Activated CD4-positive, CD25-positive, alpha-beta regulatory T cell treated with anti-CD3 and anti-CD28 coated beads, Interleukin-2, amount 50 U/mL, for 24 hours (primary cell): ENCODE data around the gene ARSG.

Source experiments
- ATAC-seq, 2 donors: fragments of 150-1000 bp; cut with Tn5 transposase; one replicate each; pipeline ENCODE4 v1.10.0; 2021; ENCODE audit warnings: mild to moderate bottlenecking in 1 of 2, moderate library complexity in 1 of 2

ARSG gene

DNA sequence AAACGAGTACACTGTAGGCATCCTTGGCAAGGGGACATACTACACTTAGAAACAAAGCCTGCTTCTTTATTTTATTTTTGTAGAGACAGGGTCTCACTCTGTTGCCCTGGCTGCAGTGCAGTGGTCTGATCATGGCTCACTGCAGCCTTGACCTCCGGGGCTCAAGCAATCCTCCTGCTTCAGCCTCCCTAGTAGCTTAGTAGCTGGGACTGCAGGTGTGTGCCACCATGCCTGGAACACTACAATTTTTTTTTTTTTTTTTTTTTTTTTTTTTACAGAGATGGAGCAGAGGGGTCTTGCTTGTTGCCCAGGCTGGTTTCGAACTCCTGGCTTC, 87.8 kb downstream of the ARSG start:
- no peak for ATAC-seq

DNA sequence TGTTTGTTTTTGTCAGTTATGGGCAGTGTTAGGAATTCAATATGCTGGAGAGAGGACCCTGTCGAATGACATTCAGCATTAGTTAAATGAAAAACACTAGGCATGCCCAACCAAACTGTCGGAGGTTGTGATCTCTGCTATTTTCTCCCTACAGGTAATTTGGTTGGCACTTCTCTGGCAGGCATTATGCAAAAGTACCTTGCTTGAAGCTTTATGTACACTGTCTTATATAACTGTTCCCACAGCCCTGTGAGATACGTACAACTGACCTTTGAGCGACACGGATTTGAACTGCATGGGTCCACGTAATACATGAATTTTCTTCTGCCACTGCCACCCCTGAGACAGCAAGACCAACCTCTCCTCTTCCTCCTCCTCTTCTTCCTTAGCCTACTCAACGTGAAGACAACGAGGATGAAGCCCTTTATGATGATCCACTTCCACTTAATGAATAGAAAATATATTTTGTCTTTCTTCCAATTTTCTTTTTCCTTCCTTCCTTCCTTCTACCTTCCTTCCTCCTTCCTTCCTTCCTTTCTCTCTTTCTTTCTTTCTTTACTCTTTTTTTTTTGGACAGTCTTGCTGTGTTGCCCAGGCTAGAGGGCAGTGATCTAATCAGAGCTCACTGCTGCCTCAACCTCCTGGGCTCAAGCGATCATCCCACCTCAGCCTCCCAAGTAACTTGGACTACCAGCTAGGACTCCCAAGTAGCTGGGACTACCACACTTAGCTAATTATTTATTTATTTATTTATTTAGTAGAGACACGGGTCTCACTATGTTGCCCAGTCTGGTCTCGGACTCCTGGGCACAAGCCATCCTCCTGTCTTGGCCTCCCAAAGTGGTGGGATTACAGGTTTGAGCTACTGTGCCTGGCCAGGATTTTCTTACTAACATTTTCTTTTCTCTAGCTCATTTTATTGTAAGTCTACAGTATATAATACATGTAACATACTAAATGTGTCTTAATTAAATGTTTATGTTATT, 88.7 kb downstream of the ARSG start:
- ATAC-seq: no peak

DNA sequence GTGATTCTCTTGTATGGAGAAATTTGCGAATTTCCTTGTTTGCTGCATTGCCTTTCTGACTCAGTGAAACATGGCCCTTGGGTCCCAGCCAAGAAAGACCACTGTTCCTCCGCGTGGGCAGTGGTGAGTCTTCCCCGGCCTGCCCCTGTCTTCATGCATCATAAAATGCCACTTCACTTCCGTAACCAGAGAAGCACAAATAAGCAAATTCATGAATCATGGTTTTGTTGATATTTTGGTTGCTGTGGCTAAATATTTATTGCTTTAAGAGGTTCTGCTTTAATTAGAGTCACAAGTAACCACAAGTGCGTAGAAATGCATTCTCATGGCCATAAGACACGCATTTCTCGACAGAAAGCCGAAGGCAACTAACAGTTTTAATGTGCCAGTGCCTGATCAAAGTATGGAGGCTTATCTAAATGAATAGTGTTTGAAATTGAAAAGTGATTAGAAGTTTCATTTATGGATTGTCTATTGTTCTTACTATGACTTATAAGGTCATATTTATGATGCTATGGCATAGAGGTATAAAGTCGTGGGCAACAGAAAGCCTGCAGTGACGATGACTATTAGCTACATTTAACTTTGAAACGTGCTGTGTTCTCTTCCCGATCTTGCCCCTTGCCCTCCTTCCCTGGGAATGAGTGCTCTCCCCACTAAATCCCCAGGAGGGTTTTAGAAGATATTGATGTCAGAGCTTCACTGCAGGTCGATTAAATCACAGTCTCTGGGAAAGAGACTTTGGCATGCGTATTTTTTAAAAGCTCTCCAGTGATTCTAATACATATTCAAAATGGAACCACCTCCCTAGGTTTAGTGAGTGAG, 90.0 kb downstream of the ARSG start:
- ATAC-seq: no peak

DNA sequence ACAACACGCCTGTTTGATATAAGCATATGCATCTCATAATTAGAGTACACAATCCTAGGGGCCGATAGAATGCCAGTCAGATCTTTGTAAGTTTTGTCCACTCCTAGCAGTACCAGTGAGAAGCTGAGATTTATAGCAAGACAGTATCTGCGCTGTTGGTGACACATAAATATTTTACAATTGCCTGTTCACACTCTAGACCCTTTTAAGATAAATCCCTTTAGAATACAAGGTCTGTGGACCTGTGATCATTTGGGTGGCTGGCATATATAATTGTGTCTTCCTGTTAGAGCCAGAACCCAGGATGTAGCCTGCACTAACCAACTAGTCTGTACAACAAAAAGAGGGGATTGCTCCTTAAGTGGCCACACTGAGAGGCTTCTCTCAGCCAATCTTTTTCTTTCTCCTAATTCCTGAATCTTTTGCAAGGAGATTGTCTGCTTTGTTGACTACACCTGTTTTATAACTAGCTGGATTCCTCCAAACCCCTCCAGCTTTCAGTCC, 91.3 kb downstream of the ARSG start:
- no peak for ATAC-seq

DNA sequence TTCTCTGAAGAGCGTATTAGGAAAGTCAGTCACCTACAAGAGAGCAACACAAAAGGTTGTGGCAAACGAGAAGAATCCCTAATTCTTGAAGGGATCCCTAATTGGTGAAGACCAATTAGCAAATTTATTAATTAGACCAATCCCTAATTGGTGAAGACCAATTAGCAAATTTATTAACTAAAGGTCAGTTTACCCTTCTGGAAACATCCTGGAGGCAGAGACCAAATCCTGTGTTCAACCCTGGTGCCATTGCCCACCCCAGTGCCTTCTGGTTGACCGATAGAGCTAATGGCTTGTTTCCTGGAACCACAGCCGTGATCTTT, 91.8 kb downstream of the ARSG start:
- ATAC-seq: no peak

DNA sequence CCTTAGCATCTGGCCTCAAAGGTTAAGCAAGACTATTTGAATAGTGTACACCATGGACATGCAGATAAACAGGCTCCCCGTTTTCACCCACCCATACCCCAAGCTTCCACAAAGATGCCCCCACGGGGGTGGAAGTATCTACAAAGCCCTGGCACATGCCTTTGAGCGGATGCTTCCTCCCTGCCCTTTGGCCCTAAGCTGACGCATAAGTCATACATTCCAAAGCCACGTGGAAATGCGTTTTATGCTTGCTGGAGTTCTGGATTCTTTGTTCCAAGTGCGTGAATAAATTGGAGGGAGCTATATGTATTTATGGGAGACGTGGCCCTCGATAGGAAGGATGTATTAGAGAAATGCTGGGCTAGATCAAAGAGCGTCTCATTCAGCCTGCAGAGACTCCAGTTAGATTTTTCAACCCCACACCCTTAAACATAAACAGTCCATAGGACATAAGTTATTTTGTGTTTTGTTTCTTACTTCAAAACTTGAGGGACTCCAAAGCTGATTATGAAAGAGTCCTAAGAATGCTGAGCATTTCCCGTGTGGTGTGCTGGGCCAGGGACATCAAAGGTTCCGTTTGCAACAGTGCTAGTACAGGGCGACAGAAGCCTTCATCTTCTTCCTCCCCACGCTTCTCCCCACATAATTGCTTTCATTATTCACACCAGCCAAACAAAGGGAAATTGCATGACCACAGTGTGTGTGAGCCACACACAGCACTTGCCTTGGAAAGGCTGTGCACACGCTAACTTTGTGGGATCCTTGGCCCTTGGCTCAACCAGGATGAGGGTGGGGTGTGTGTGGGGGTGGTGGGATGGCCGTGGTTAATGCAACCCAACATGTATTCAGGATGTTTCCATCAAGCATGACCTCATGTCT, 92.4 kb downstream of the ARSG start:
- ATAC-seq: peak in 1 of 2 donors; percentile 30

DNA sequence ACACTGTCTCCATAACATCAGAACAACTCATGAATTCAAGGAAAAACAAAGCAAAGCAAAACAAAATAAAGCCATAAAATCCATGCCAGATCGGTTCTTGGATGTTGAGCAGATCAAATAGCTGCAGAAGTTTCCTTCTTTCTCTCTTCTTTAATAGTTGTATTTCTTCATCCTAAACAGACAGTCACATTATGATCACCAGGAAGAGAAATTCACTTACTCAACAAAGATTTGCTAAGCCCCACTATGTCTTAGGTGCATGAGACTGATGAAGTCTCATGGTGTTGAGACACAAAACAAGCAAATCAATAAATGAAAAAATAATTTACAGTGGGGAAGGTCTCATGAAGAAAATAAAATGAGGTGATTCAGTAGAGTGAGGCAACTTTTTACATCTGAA, 93.2 kb downstream of the ARSG start:
- no peak for ATAC-seq

DNA sequence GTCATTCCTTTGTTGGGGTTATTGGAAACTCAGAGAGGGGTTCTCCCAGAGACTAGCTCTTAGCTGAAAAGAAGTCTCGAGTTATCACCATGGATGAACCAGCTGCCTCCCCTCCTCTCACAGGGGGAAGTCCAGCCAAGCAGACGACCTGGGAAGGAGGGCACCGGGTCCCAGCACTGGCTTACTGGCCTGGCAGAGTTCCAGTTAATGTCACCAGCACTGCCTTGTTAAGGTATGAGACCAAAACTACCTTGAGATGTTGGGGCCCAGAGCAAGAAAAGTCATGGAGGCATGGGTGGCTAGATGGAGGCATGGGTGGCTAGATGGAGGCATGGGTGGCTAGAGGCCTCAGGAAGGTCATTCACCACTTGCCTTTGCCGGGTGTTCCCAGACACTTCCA, 93.6 kb downstream of the ARSG start:
- ATAC-seq: no peak

DNA sequence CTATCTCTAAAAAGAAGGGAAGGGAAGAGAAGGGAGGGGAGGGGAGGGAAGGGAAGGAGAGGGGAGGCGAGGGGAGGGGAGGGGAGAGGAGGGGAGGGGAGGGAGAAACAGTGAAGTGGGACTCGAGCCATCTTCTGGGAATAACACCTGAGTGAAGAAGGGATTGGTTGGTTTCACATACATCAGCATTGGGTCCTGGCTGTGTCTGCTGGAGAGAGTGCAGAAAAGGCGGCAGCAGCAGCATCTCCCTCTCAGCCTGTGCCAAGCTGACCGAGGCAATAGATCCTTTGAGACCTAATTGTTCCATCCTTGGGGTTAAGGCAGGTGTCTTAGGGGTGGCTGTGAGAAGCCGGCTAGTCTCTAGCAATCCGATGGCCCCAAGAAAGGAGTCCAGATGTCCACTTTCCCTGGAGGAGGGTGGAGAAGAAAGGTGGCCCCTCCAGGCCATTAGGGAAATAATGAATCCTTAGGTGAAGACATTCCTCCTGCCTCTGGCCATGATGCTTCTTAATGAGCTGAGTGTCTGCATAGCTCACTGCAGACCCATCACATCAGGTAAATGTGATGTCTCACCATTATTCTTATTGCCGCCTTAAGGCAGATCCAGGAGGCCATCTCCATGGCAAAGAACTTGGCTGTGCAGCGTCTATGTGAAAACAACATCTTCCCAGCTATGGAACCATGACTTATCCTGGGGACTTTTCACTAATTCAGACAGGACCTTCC, 94.4 kb downstream of the ARSG start:
- no peak for ATAC-seq

DNA sequence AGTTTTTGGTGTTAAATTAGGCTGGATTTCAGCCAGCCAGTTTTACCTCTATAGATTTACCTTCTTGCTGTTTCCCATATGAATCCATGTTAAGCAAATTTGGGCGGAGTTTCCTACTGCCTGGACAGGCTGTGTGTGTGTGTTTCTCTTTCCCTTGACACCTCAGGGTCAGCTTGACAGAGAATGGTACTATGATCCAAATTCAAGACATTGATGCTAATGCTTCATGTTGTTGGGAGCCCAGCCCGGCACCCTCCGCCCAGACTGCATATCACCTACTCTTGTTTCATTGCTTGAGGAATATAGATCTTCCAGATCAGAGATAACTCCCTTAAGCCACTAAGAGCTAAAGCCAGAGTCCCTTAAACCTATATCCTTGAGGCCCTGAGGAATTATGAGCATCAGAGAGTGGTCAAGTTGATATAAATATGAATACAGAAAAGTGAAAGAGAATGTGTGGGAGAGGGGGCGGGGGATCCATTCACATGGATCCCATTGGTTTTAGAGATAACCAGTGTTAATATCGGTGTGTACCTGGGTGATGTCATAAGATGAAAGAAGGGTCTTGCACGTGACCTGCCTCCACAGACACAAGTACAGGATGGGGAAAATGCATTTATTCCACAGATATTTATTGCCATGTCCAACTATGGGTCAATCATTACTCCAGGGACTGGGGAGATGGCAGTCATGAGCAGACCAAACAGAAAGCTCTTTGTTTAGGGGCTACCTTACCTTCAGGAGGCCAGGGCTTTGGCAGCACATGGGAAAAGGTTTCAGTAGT, 96.3 kb downstream of the ARSG start:
- no peak for ATAC-seq

DNA sequence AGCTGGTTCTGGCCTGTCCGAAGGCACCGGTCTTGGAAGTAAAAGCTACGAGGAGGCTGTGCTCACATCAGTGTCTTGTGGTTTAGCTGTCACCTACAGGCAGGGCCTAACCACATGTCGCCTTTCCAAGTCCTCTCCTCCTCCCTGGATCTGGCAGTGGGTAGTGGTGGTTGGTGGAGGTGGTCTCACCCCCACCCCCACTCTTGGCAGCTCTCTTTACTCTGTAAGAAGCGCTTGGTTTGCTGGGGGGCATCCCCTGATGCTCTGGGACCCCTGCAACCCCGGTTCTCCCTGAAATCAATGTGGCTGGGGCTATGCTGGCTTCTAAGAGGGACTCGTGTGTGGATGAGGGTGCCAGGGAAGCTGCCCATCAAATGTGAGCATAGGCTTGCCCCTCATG, 97.7 kb downstream of the ARSG start:
- no peak for ATAC-seq

DNA sequence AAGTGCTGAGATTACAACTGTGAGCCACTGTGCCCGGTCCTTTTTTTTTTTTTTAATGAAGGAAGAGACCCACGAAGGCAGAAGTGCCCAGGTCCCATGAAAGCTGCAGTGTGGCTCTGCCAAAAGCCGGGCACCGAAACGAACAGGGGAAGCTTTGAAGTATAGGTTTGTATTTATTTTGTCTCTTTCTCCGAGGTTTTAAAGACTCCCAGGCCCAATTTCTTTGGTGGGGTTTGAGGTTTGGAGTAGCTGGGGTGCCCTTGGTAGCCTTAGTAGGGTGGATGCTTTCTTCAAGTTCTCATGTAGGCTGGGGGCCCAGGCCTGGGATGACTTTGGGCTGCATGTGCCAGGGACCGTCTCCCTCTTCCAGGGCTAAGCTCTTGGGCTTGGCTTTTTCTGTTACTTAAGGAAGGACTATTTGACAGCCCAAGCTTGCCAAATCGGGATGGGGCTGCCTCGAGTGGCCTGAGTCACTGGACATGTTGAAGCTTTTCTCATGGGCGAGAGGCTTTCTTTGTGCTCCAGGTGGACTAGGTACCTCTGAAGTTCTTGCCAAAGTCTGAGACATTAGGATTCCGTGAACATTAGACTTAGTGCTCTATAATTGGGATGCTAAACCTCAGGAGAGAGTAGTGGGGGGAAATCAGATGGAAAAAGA, 99.7 kb downstream of the ARSG start:
- no peak for ATAC-seq

DNA sequence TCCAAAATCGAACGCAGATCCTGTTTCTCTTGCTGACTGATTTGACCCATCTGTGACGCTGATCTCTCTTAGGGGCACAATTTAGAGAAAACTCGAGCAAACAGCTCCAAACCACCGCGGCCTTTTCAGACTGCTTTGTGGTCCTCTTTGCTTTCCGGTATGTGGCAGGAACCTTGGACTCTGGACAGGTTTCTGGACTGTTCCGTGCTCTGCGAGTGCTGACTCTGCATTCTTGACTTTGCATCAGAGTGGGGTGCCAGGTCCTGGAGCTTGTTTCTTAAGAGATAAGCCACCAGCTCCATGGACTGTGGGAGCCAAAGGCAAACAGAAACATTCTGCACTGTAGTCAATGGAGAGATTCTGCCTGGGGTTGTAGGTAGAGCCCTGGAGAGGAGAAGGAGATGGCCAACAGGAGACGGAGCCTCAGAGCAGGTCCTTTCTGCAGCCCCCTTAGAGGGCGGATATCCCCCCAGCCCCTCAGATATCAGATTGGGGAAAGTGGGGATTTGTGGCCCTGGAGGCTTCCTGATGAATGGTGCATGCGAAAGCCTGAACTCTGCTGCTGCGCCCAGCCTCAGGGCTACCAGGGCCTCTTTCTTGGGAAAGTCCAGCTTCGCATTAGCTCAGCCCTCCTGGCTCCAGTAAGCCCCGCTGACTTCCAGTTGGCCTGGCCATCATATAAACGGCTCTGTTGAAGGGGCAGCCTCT, 100.4 kb downstream of the ARSG start:
- ATAC-seq: no peak

DNA sequence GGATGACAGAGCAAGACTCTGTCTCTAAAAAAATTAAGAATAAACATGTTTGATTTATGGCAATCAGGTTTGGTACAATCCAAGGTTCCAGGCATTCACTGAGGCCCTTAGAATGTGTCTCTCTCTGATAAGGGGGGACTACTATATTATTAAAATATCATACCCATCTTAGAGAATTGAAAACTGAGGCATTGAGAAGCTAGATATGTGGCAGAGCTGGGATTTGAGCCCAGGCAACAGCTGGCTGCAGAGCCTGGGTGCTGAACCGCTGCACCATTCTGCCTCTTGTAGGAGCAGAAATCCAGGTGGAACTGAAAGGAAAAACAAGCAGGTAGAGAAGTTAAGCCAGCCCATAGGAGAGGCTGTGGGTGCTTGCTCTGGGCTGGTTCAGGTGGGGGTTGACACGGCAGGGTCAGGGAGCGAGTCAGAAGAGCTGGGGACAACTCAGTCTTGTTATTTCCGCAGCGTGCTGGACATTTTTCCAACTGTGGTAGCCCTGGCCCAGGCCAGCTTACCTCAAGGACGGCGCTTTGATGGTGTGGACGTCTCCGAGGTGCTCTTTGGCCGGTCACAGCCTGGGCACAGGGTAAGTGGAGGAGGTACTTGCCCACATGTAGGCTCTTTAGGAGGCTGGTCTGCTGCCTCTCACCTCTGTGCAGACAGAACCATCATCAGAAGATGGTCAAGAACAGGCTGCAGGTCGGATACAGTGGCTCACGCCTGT, 103.5 kb downstream of the ARSG start:
- ATAC-seq: no peak

DNA sequence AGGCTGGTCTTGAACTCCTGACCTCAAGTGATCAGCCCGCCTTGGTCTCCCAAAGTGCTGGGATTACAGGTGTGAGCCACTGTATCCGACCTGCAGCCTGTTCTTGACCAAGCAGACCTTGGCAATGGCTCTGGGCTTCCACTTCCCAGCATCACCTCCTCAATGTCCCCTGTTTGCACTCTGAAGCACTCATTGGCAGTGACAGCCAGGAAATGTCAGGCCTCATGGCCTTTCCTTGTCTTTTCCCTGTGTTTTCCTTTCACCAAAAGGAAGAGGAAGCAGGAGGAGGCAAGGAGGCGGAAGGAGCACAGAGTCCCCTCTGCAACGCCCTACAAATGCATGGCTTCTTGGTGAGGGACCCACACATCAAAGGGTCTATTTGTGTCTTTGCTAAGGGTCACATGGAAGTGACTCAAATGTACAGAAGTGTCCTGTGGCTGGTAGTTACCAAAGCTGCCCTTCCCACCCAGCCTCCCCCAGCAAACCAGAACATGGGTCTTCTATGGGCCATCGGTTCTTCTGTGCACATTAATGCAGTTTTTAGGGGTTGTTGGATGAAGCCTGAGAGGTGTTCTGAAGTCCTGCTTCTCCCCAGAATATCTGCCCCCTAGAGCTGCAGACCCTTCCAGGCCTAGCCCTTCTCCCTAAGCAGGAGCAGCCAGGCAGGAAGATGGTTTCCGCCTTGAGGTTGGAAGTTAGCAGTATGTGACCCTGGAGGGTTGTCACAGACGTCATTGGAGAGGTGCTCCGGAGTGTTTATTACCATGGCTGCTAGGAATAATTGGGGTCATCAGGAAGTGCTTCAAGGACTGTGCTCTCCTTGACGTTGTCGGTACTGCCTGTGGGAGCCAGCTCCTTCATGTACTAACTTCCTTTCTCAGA, 105.2 kb downstream of the ARSG start:
- ATAC-seq: no peak

DNA sequence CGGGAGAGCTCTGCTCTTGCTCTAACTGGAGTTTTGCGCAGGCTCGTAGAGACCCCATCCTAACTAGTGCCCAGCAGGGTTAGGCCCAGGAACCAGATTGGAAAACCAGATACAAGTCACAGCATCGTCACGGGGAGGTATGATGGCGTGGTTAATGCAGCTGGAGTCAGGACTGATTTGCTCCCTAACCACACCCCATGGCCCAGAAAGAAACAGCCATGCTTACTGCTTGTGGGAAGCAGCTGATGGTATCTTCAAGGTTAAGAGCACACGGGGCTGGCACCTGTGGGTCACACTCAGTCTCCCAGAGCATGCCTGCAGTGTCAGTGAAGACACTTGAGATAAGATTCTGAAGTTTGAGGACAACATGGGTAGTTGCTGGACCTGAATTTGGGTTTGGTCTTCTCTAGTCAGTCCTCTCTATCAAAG, 105.8 kb downstream of the ARSG start:
- ATAC-seq: no peak

DNA sequence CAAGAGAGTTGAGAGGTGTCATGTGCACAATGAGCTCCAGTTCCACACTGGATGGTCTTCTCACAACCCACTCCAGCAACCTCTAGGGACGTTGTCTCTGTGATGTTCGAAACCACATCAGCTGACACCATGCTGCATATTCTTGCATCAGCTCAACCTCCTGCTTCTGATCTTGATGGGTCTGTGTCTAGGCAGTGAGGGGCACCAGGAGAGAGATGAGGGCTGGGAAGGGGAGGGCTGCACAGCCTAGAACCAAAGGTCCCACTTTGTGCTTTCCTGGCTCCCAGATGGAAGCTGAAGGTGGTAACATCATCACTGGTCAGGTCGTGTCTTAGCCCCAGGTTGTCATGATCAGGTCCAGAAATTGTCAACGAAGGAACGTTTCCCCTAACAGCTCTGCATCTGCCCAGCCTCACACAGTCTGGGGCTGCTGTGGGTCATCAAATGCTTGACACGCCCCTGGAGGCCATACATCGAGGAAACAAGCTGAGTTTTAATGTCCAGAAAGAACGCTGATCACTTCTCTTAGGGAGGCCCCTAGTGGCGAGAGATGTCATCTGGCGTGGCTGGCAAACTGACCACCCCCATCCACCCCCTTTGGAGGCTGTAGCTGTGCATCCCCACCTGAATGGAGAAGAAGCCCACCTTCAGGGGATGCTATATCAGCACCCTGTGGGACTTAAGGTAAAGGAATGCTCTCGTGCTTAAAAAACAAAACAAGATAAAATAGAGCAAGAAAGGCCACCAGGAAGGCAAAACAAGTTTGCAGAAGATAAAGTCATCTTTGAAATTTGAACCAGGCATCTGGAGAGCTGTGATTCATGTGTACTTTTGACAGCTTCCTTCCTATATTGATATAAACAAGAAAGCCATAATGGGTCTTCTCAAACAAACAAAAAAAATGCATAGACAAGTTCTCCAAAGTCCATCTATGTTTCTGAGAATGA, 107.7 kb downstream of the ARSG start:
- peak in 1 of 2 donors; percentile 33 for ATAC-seq
